ENCODE results near the gene CREM.

CREM gene

DNA sequence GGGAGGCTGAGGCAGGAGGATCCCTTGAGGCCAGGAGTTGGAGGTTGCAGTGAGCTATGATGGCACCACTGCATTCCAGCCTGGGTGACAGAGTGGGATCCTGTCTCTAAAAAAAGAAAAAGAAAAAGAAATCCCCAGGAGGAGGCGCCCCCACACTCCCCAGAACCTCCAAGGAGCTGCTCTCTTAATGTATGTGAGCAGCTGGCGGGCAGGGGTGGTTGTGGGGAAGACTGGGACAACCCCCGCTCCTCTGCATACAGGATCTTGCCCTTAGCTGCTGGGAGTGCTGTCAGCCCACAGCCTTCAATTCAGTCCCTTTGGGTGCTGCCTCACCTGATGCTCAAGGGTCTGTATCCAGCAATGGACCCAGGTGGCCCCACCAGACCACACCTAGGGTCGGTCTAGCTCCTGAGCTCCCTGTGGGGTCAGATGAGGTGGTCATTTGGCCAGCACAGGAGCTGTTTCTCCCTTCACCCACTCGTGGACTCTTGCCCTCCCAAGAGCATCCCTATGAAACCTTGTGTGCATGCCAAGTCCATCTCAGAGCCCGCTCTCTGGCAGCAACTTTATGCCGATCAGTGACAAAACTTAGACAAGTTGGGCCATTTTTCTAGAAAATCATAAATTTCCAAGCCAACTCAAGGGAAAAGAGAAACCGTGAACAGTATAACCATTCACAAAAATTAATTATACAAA is 97.5 kb downstream of the CREM start:
- no peak for ATAC-seq
- TF ChIP-seq OSR1 (CRISPR knock-in tag; IDR thresholded peaks at IDR 0.05) (no peak), PATZ1 (CRISPR knock-in tag; IDR thresholded peaks at IDR 0.05; ENCODE audit: borderline replicate concordance) (no peak), ZFP3 (CRISPR knock-in tag; IDR thresholded peaks at IDR 0.05) (no peak)

- TF ChIP-seq, protein P1, sequence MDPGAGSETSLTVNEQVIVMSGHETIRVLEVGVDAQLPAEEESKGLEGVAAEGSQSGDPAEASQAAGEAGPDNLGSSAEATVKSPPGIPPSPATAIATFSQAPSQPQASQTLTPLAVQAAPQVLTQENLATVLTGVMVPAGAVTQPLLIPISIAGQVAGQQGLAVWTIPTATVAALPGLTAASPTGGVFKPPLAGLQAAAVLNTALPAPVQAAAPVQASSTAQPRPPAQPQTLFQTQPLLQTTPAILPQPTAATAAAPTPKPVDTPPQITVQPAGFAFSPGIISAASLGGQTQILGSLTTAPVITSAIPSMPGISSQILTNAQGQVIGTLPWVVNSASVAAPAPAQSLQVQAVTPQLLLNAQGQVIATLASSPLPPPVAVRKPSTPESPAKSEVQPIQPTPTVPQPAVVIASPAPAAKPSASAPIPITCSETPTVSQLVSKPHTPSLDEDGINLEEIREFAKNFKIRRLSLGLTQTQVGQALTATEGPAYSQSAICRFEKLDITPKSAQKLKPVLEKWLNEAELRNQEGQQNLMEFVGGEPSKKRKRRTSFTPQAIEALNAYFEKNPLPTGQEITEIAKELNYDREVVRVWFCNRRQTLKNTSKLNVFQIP (CRISPR knock-in tag; IDR thresholded peaks at IDR 0.05; ENCODE audit: borderline replicate concordance, low read depth) = no peak
- TF ChIP-seq ARNTL (CRISPR knock-in tag; IDR thresholded peaks at IDR 0.05; ENCODE audit: borderline replicate concordance, low read depth) (no peak), PATZ1 (CRISPR knock-in tag; IDR thresholded peaks at IDR 0.05; ENCODE audit: borderline replicate concordance) (no peak), ZFP3 (CRISPR knock-in tag; IDR thresholded peaks at IDR 0.05) (no peak), ZNF8 (CRISPR knock-in tag; IDR thresholded peaks at IDR 0.05) (no peak), BACH2 (CRISPR knock-in tag; IDR thresholded peaks at IDR 0.05; ENCODE audit: borderline replicate concordance) (no peak), RARB (CRISPR knock-in tag; IDR thresholded peaks at IDR 0.05) (no peak), GLIS3 (CRISPR knock-in tag; IDR thresholded peaks at IDR 0.05) (no peak), ZC3H10 (CRISPR knock-in tag; IDR thresholded peaks at IDR 0.05) (no peak), TSHZ2 (CRISPR knock-in tag; IDR thresholded peaks at IDR 0.05) (no peak), PPARA (CRISPR knock-in tag; IDR thresholded peaks at IDR 0.05; ENCODE audit: borderline replicate concordance) (no peak), TOX (CRISPR knock-in tag; IDR thresholded peaks at IDR 0.05; ENCODE audit: borderline replicate concordance) (no peak), OSR1 (CRISPR knock-in tag; IDR thresholded peaks at IDR 0.05) (no peak), ZFP30 (CRISPR knock-in tag; IDR thresholded peaks at IDR 0.05) (no peak), ZNF70 (CRISPR knock-in tag; IDR thresholded peaks at IDR 0.05) (no peak), ESRRG (CRISPR knock-in tag; IDR thresholded peaks at IDR 0.05) (no peak)
- TF ChIP-seq, protein P2, sequence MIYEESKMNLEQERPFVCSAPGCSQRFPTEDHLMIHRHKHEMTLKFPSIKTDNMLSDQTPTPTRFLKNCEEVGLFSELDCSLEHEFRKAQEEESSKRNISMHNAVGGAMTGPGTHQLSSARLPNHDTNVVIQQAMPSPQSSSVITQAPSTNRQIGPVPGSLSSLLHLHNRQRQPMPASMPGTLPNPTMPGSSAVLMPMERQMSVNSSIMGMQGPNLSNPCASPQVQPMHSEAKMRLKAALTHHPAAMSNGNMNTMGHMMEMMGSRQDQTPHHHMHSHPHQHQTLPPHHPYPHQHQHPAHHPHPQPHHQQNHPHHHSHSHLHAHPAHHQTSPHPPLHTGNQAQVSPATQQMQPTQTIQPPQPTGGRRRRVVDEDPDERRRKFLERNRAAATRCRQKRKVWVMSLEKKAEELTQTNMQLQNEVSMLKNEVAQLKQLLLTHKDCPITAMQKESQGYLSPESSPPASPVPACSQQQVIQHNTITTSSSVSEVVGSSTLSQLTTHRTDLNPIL (CRISPR knock-in tag; IDR thresholded peaks at IDR 0.05; ENCODE audit: low read depth) = no peak
- no peak for ATAC-seq
Observed at GRCh38 chr10:35225204-35225603, 98.6 kb downstream of the CREM start.

DNA sequence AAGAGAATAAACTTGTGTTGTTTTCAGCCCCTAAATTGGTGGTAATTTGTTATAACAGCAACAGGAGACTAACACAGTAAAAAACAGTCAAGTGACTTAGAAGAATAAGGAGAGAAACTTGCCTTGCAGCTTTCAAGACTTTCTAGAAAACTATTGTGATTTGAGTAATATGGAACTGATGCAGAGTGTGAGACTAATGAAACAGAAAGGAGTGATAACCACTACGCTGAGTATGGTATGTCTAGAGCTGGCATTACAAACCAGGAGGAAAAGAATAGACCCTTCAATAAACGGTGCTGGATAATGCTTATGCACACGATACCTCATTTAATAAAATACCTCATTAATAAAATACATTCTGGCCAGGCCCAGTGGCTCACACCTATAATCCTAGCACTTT is 99.9 kb downstream of the CREM start:
- no peak for ATAC-seq
- TF ChIP-seq OSR1 (CRISPR knock-in tag; IDR thresholded peaks at IDR 0.05) (no peak), ESRRG (CRISPR knock-in tag; IDR thresholded peaks at IDR 0.05) (no peak), TOX (CRISPR knock-in tag; IDR thresholded peaks at IDR 0.05; ENCODE audit: borderline replicate concordance) (no peak), GLIS3 (CRISPR knock-in tag; IDR thresholded peaks at IDR 0.05) (no peak), SNAI2 (CRISPR knock-in tag; IDR thresholded peaks at IDR 0.05) (no peak), PPARA (CRISPR knock-in tag; IDR thresholded peaks at IDR 0.05; ENCODE audit: borderline replicate concordance) (no peak), ARNTL (CRISPR knock-in tag; IDR thresholded peaks at IDR 0.05; ENCODE audit: borderline replicate concordance, low read depth) (no peak), ZFP3 (CRISPR knock-in tag; IDR thresholded peaks at IDR 0.05) (no peak), ZC3H10 (CRISPR knock-in tag; IDR thresholded peaks at IDR 0.05) (no peak), RARB (CRISPR knock-in tag; IDR thresholded peaks at IDR 0.05) (no peak), TCF4 (CRISPR knock-in tag; IDR thresholded peaks at IDR 0.05; ENCODE audit: borderline replicate concordance) (no peak), BACH2 (CRISPR knock-in tag; IDR thresholded peaks at IDR 0.05; ENCODE audit: borderline replicate concordance) (no peak), ZNF565 (CRISPR knock-in tag; conservative IDR thresholded peaks at IDR 0.05; ENCODE audit: low read depth) (no peak)
- TF ChIP-seq, protein P2 (CRISPR knock-in tag; IDR thresholded peaks at IDR 0.05; ENCODE audit: low read depth) = no peak
- TF ChIP-seq, protein P3, sequence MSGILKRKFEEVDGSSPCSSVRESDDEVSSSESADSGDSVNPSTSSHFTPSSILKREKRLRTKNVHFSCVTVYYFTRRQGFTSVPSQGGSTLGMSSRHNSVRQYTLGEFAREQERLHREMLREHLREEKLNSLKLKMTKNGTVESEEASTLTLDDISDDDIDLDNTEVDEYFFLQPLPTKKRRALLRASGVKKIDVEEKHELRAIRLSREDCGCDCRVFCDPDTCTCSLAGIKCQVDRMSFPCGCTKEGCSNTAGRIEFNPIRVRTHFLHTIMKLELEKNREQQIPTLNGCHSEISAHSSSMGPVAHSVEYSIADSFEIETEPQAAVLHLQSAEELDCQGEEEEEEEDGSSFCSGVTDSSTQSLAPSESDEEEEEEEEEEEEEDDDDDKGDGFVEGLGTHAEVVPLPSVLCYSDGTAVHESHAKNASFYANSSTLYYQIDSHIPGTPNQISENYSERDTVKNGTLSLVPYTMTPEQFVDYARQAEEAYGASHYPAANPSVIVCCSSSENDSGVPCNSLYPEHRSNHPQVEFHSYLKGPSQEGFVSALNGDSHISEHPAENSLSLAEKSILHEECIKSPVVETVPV (CRISPR knock-in tag; IDR thresholded peaks at IDR 0.05) = no peak
- TF ChIP-seq, protein P1 (CRISPR knock-in tag; IDR thresholded peaks at IDR 0.05; ENCODE audit: borderline replicate concordance, low read depth) = no peak

Measured in SK-N-SH treated with all-trans-retinoic acid at 6 μM for 48 hours (cell line).